Glomerular visceral epithelial cell (primary cell): ENCODE data around the gene MAP3K9.

Experiments
- DNase-seq: peaks from one replicate; pipeline ENCODE4 v3.0.0-alpha.2; 2016; ENCODE audit errors: extremely low spot score

Gene MAP3K9

GRCh38 chr14:70785556-70785955, 23.8 kb downstream of the MAP3K9 start:
- peak; percentile 73 for DNase-seq

GRCh38 chr14:70784886-70785285, 24.4 kb downstream of the MAP3K9 start:
- DNase-seq: no peak

DNA sequence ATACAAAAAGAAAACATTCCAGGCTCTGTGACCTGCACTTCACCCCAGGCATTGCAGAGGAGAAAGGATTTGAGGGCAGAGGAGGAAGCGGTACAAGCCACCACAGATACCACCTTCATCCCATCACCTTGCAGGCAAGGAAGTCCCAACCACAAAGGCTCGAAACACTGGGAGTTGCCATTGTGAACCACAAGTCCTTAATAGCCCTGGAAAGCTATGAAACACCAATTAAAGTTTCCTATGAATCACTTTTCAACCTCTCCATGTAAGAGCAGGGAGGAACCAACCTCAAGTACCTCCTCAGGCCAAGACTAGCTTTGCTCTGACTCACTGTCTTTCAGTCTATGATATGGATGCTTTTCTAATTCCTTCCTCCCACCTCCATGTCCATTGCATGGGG, 27.0 kb downstream of the MAP3K9 start:
- peak; percentile 99 for DNase-seq

DNA sequence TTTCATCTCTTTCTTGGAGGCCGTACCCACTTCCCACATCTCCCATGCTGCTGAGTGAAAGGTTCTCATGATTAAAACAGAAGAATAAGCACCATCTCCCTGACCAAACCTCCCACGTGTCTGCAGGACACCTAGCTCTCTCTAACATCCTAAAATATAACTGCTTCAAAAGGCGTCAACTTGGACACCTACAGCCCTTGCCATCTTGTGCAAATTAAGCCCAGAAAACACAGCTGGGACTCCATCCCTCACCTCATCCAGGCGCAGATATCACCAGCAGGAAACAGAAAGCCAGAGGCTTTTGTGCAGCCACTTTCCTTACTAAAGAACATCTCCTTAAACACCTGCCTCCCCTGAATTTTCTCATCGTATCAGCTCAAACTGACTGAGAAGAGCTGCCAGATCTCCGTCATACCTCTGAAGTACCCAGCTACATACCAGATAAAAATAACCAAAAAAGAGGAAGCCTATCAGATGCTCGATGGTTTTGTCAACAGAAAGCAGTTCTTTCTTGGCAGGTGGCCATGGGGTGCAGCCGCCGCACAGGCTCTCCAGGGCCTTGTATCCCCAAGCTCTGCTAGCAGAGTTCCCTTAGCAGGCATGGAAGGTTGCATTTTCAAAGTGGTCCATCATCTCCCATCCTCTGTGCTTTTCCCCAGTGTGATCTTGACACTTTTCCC, 28.8 kb downstream of the MAP3K9 start:
- DNase-seq: no peak

GRCh38 chr14:70779667-70780066, 29.6 kb downstream of the MAP3K9 start:
- DNase-seq: no peak

DNA sequence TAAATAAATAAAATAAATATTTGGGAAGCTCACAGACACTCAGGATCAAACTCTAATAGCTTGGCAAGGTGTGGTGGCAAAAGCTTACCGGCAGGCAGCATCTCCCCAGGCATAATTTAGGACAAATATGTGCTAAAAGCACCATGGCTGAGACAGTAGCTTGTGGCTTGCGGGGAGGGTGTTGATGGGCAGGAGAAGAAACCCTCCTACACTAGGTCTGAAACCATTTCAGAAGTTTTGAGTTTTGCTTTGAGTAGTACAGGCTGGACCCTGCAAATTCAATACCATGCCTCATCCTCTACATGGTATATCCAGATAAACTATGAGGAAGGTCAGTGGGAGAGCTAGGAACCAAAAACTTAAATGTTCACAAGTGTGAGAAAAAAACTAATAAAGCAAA, 33.1 kb downstream of the MAP3K9 start:
- no peak for DNase-seq

GRCh38 chr14:70773182-70773862, 36.0 kb downstream of the MAP3K9 start:
- no peak for DNase-seq

GRCh38 chr14:70771781-70772212, 37.5 kb downstream of the MAP3K9 start:
- DNase-seq: peak; percentile 82

DNA sequence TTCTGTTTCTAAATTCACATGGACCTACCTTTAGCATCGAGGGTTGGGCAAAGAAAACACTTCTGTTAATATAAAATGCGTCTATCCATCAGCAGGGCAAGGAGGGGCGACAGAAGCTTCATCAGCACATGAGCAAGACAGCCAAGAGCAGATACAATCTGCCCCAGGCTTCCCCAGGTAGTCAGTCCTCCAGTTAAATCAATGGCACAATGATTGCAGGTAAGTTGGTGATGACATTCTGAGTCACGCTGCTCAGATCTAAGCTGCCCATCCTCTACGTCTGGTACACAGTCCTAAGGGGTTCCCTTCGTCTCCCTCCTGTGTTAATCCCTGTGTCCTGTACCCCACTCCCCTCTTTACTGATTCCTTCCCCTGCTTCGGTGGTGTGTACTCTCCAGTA, 38.8 kb downstream of the MAP3K9 start:
- no peak for DNase-seq

- DNase-seq: no peak
Measured at GRCh38 chr14:70759398-70759797, 49.9 kb downstream of the MAP3K9 start.

DNA sequence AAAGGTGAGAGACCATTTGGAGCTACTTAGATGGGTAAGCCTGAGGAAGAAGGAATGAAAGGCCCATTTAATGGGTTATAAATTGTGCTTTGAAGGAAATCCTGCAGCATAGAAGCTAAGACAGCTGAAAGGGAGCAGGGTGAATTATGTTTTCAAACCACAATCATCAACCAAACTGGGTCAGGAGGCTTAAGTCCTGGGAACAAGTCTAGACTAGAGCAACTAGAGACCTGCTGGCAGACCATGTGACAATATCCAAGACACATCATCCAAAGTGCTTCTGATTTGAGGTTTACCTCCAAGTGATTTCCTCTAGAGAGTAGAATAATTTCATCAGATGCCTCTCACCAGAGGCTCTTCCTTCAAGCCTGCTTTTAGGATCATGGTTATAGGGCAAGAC, 53.7 kb downstream of the MAP3K9 start:
- DNase-seq: peak; percentile 83

GRCh38 chr14:70754991-70755390, 54.3 kb downstream of the MAP3K9 start:
- DNase-seq: peak; percentile 98

DNA sequence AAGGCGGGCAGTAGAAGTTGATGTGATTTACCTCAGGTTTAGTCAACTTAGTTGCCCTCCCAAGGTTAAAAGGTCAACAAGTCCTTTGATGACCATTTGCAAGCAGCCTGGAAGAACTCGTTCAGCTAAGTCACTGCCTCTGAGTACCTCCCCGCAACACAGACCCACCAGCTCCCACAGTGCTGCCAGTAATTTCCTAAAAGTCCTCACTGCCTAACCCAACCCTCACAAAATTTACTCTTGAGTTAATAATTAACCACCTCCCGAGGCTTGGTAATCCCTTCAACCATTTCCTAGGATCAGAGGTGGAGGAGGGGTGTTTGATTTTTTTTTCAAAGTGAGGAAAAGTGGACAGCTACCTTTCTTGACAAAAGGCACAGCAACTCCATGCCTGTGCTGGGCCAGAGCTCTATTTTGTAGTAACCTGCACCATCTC, 55.8 kb downstream of the MAP3K9 start:
- DNase-seq: peak; percentile 85

- DNase-seq: no peak
Measured at GRCh38 chr14:70748422-70748821, 60.9 kb downstream of the MAP3K9 start.

DNA sequence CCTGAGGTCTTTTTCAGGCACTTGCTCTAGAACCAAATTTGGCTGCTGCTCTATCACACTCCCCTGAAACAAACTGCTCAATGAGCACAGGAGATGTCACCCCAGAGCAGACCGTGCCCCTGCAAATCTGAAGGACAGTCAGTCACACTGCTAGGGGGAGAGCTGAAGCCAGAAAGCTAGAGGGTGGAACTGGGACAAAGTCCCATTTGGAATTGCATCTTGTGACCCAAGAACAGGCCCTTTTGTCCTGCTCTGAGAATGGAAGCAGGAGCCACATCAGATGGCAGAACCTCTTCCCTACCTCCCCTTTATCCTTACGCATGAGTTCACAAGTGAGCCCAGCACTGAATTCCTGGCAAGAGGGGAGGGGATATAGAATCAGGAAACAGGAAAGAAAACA, 64.7 kb downstream of the MAP3K9 start:
- no peak for DNase-seq

- no peak for DNase-seq
Measured at GRCh38 chr14:70742316-70742715, 67.0 kb downstream of the MAP3K9 start.

DNA sequence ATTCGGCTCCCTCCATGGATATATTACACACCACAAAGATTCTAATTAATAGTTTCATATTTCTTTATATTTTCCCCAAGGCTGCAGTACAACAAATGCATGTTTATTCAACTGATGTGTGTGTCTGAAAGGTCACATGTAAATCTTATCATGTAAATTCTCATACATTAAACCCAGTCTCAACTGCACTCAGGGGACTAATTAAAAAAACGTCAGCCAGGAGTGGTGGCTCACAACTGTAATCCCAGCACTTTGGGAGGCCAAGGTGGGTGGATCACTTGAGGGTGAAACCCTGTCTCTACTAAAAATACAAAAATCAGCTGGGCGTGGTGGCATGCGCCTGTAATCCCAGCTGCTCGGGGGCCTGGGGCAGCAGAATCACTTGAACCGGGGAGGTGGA, 67.8 kb downstream of the MAP3K9 start:
- no peak for DNase-seq

DNA sequence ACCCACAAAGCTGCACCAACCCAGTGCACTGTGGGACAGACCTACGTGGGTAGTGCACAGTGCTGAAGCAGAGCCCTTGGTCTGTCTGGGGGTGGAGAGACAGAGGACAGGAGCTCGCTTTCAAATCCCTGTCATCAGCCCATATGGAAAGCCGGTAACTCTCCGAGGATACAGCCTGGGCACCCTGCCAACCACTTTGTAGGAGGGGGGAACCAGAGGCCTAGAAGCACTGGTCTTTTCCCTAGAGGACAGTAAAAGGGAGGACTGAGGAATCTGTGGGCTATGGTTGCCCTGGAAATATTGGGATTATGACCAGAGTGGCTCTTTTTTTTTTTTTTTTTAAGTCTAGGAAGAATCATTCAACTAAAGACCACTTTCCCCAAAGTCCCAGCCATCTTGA, 74.3 kb downstream of the MAP3K9 start:
- DNase-seq: no peak

GRCh38 chr14:70731447-70732239, 77.7 kb downstream of the MAP3K9 start:
- DNase-seq: peak; percentile 42

DNA sequence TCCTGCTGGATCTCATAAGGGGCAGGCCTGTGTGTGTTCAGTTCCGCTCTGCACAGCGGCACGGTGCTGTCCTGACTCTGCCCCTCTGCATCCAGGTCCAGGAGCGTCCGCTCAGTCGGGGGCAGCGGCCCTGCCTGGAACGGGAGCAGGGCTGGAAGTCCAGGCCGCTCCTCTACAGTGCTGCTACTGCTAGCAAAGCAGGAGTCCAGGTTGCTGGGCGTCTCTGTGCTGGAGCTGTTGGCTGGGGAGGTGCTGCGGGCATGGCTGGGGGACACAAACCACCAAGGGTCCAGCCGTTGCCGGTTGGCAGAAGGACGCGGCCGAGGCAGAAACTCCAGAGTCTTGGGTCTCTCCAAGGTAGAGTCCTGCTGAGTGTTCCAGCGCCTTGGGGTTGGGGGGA, 78.9 kb downstream of the MAP3K9 start:
- no peak for DNase-seq

DNA sequence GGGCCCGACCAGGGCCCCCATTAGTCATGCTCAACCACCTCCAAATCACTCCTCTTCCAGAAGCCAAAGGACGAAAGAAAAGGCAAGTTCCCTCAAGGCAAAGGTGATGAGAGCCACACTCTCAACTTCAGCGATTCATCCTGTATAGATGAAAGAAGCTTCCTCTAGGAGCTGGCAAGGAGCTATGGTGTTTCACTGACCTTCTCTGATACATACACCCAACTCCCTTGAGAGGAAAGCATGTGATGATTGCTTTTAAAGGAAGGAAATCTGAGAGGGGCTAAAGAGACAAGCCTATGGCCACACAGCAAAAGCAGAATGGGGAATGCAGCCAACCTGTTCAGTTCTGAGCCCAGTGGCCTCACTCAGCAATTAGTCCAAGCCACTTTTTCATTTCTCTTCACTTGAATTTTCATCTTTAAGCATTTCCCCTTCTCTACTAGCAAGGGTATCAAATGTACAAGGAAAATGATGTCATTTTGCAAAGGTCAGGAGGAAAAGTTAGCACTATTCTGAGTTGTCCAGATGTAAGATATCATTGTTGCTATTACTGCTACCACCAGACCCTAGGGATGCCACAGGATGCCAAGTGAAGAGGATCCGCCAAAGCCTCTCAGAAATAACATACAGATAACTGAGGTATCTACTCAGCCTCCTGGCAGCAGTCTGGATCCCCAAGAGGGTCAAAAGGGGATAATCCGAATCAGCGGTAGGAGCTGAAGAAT, 82.5 kb downstream of the MAP3K9 start:
- DNase-seq: no peak

- DNase-seq: no peak
Measured at GRCh38 chr14:70724944-70725343, 84.4 kb downstream of the MAP3K9 start.
